ENCODE data around the gene NXT1.
"Not testable (repeated sequence)": the region's sequence is repeated elsewhere in the genome, so short reads cannot be mapped to it uniquely, and the experiment has no call there.

Gene NXT1

GRCh38 chr20:23332467-23332866 lies 18.1 kb upstream of the NXT1 start:
- Histone ChIP-seq H3K27me3 (ENCODE audit: control insufficient read depth, insufficient read depth, low read length) (no peaks in the 10 kb centered on the region), H3K9me3 (ENCODE audit: control insufficient read depth, insufficient read depth, low read length) (no peaks in the 10 kb centered on the region), H3K36me3 (ENCODE audit: control insufficient read depth, insufficient read depth, low read length) (no peaks in the 10 kb centered on the region), H3K4me3 (ENCODE audit: low read depth, low read length) (no peak overlapping the region), H3K9ac (ENCODE audit: low read depth, low read length) (no peak overlapping the region), H3K4me1 (ENCODE audit: control insufficient read depth, insufficient read depth, low read length) (no peaks in the 10 kb centered on the region)

DNA sequence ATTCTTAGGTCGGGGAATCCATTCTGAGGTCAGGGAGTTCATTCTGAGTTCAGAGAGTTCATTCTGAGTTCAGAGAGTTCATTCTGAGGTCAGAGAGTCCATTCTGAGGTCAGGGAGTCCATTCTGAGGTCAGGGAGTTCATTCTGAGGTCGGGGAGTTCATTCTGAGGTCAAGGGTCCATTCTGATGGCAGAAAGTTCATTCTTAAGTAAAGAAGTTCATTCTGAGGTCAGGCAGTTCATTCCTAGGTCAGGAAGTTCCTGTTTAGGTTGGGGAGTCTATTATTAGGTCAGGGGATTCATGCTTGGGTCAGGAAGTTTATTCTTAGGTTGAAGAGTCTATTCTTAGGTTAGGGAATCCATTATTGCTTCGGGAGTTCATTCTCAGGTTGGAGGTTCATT lies 16.5 kb upstream of the NXT1 start:
- Histone ChIP-seq H3K27me3 (ENCODE audit: control insufficient read depth, insufficient read depth, low read length) (no peaks in the 10 kb centered on the region), H3K9me3 (ENCODE audit: control insufficient read depth, insufficient read depth, low read length) (no peaks in the 10 kb centered on the region), H3K4me1 (ENCODE audit: control insufficient read depth, insufficient read depth, low read length) (no peaks in the 10 kb centered on the region), H3K36me3 (ENCODE audit: control insufficient read depth, insufficient read depth, low read length) (no peaks in the 10 kb centered on the region), H3K9ac (ENCODE audit: low read depth, low read length) (no peak overlapping the region), H3K4me3 (ENCODE audit: low read depth, low read length) (no peak overlapping the region)

GRCh38 chr20:23335521-23335920 lies 15.1 kb upstream of the NXT1 start:
- H3K4me3 ChIP-seq (ENCODE audit: low read depth, low read length): no peak overlapping the region
- H3K27me3 ChIP-seq (ENCODE audit: control insufficient read depth, insufficient read depth, low read length): no peaks in the 10 kb centered on the region
- no peak overlapping the region for H3K9ac ChIP-seq (ENCODE audit: low read depth, low read length)
- H3K36me3 ChIP-seq (ENCODE audit: control insufficient read depth, insufficient read depth, low read length): no peaks in the 10 kb centered on the region
- H3K9me3 ChIP-seq (ENCODE audit: control insufficient read depth, insufficient read depth, low read length): no peaks in the 10 kb centered on the region
- no peaks in the 10 kb centered on the region for H3K4me1 ChIP-seq (ENCODE audit: control insufficient read depth, insufficient read depth, low read length)

DNA sequence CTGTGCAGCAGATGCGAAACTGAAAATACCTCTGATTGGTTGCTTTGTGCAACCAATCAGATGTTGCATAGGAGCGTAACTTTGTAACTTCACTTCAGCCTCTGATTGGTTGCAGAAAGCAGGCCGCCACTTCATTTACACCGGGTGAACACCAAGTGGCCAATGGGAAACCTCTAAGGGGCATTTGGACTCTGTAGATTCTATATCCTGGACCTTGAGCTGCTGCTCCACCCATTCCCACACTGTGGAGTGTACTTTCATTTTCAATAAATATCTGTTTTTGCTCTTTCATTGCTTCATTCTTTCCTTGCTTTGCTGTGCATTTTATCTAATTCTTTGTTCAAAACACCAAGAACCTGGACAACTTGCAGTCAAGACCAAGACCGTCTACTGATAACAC lies 14.1 kb upstream of the NXT1 start:
- Histone ChIP-seq H3K36me3 (ENCODE audit: control insufficient read depth, insufficient read depth, low read length) (no peaks in the 10 kb centered on the region), H3K27me3 (ENCODE audit: control insufficient read depth, insufficient read depth, low read length) (no peaks in the 10 kb centered on the region), H3K9ac (ENCODE audit: low read depth, low read length) (no peak overlapping the region)

GRCh38 chr20:23337312-23337711 lies 13.3 kb upstream of the NXT1 start:
- Histone ChIP-seq H3K9me3 (ENCODE audit: control insufficient read depth, insufficient read depth, low read length) (no peaks in the 10 kb centered on the region), H3K36me3 (ENCODE audit: control insufficient read depth, insufficient read depth, low read length) (no peaks in the 10 kb centered on the region), H3K4me3 (ENCODE audit: low read depth, low read length) (no peak overlapping the region), H3K9ac (ENCODE audit: low read depth, low read length) (no peak overlapping the region), H3K4me1 (ENCODE audit: control insufficient read depth, insufficient read depth, low read length) (no peaks in the 10 kb centered on the region), H3K27me3 (ENCODE audit: control insufficient read depth, insufficient read depth, low read length) (no peaks in the 10 kb centered on the region)

More for the DNA sequence above, 14.1 kb upstream of the NXT1 start:
- no peaks in the 10 kb centered on the region for H3K4me1 ChIP-seq (ENCODE audit: control insufficient read depth, insufficient read depth, low read length)
- H3K4me3 ChIP-seq (ENCODE audit: low read depth, low read length): no peak overlapping the region
- H3K9me3 ChIP-seq (ENCODE audit: control insufficient read depth, insufficient read depth, low read length): no peaks in the 10 kb centered on the region

DNA sequence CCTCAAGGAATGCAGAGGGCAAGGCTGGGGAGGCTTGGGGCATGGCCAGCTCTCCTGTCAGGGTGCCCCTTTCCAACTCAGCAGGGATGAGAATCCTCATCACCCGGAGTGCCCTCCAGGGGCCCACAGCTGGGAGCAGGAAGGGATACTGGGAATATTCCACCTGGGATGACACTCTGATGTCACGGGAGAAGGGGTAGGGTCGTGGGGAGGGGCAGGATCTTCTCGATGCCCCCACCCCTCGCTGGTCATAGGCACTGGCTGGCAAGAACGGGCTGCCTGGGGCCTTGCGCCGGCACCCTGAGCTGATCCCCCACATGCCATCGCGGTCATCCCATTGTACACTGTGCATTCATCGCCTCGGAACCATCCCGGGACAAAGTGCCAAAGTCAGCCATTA lies 10.6 kb upstream of the NXT1 start:
- H3K9me3 ChIP-seq (ENCODE audit: control insufficient read depth, insufficient read depth, low read length): no peaks in the 10 kb centered on the region
- H3K36me3 ChIP-seq (ENCODE audit: control insufficient read depth, insufficient read depth, low read length): no peaks in the 10 kb centered on the region
- H3K4me3 ChIP-seq (ENCODE audit: low read depth, low read length): no peak overlapping the region
- no peaks in the 10 kb centered on the region for H3K4me1 ChIP-seq (ENCODE audit: control insufficient read depth, insufficient read depth, low read length)
- no peak overlapping the region for H3K9ac ChIP-seq (ENCODE audit: low read depth, low read length)
- H3K27me3 ChIP-seq (ENCODE audit: control insufficient read depth, insufficient read depth, low read length): no peaks in the 10 kb centered on the region

- Histone ChIP-seq H3K9ac (ENCODE audit: low read depth, low read length) (no peak overlapping the region), H3K4me1 (ENCODE audit: control insufficient read depth, insufficient read depth, low read length) (no peaks in the 10 kb centered on the region), H3K36me3 (ENCODE audit: control insufficient read depth, insufficient read depth, low read length) (no peaks in the 10 kb centered on the region), H3K4me3 (ENCODE audit: low read depth, low read length) (no peak overlapping the region), H3K9me3 (ENCODE audit: control insufficient read depth, insufficient read depth, low read length) (no peaks in the 10 kb centered on the region), H3K27me3 (ENCODE audit: control insufficient read depth, insufficient read depth, low read length) (no peaks in the 10 kb centered on the region)
Measured at GRCh38 chr20:23340524-23340923, 10.1 kb upstream of the NXT1 start.

- Histone ChIP-seq H3K9ac (ENCODE audit: low read depth, low read length) (no peak overlapping the region), H3K9me3 (ENCODE audit: control insufficient read depth, insufficient read depth, low read length) (no peaks in the 10 kb centered on the region), H3K4me3 (ENCODE audit: low read depth, low read length) (no peak overlapping the region), H3K27me3 (ENCODE audit: control insufficient read depth, insufficient read depth, low read length) (no peaks in the 10 kb centered on the region), H3K36me3 (ENCODE audit: control insufficient read depth, insufficient read depth, low read length) (no peaks in the 10 kb centered on the region), H3K4me1 (ENCODE audit: control insufficient read depth, insufficient read depth, low read length) (no peaks in the 10 kb centered on the region)
Measured at GRCh38 chr20:23341073-23341472, 9.5 kb upstream of the NXT1 start.

DNA sequence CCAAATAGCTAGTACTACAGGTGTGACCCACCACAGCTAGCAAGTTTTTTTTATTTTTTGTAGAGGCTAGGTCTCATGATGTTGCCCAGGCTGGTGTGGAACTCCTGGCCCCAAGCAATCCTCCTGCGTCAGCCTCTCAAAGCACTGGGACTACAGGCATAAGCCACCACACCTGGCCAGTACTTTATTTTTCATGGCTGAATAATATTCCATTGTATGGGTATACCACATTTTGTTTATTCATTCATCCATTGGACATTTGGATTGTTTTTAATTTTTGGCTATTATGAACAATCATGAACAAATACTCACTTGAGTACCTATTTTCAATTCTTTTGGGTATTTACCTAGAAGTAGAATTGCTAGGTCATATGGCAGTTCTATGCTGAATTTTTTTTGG lies 7.0 kb upstream of the NXT1 start:
- no peaks in the 10 kb centered on the region for H3K36me3 ChIP-seq (ENCODE audit: control insufficient read depth, insufficient read depth, low read length)

DNA sequence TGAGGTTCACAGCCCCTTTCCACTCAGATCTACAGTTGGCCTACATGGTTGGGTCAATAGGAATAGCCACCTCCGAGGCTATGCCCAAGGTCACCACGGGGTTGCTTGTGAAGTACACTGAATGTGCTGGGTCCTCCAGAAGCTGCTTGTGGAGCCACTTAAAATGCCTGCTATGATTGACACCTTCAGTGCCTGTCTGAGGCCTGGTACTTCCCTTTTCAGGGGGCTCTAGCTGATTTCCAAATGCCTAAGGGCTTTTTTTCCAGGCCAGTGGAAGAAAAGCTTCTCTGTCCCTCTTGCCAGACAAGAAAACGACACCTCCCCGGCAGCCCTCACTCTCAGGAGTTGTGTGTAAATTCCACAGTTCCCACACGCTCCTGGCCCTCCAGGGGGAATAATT lies 6.3 kb upstream of the NXT1 start:
- peaks cover 8% of the 10 kb centered on the region for H3K4me1 ChIP-seq (ENCODE audit: control insufficient read depth, insufficient read depth, low read length)
- H3K9me3 ChIP-seq (ENCODE audit: control insufficient read depth, insufficient read depth, low read length): no peaks in the 10 kb centered on the region
- no peaks in the 10 kb centered on the region for H3K27me3 ChIP-seq (ENCODE audit: control insufficient read depth, insufficient read depth, low read length)
- H3K4me3 ChIP-seq (ENCODE audit: low read depth, low read length): no peak overlapping the region
- no peak overlapping the region for H3K9ac ChIP-seq (ENCODE audit: low read depth, low read length)
- no peaks in the 10 kb centered on the region for H3K36me3 ChIP-seq (ENCODE audit: control insufficient read depth, insufficient read depth, low read length)

More for the DNA sequence above, 7.0 kb upstream of the NXT1 start:
- Histone ChIP-seq H3K4me1 (ENCODE audit: control insufficient read depth, insufficient read depth, low read length) (peaks cover under 1% of the 10 kb centered on the region), H3K9ac (ENCODE audit: low read depth, low read length) (no peak overlapping the region), H3K9me3 (ENCODE audit: control insufficient read depth, insufficient read depth, low read length) (no peaks in the 10 kb centered on the region), H3K27me3 (ENCODE audit: control insufficient read depth, insufficient read depth, low read length) (no peaks in the 10 kb centered on the region), H3K4me3 (ENCODE audit: low read depth, low read length) (no peak overlapping the region)

DNA sequence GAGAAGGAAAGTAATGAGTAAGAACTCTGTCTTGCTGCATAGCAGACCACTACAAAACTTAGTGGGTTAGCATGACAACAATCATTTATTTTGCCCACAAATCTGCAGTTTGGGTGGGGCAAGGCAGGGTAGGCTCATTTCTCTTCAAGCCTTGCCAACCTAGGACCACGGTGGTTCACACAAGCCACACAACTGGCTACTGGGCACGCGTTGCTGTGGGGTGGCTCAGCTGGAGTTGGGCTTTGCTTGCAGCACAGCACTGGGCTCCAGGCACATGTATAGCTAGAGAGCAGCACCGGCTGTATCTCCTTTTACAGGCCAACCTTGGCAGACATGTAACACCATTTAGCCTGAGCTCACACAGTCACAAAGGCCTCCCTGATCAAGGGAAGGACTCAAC lies 4.6 kb upstream of the NXT1 start:
- Histone ChIP-seq H3K27me3 (ENCODE audit: control insufficient read depth, insufficient read depth, low read length) (no peaks in the 10 kb centered on the region), H3K4me1 (ENCODE audit: control insufficient read depth, insufficient read depth, low read length) (peaks cover 12% of the 10 kb centered on the region), H3K9ac (ENCODE audit: low read depth, low read length) (no peak overlapping the region), H3K36me3 (ENCODE audit: control insufficient read depth, insufficient read depth, low read length) (no peaks in the 10 kb centered on the region), H3K4me3 (ENCODE audit: low read depth, low read length) (no peak overlapping the region), H3K9me3 (ENCODE audit: control insufficient read depth, insufficient read depth, low read length) (no peaks in the 10 kb centered on the region)

DNA sequence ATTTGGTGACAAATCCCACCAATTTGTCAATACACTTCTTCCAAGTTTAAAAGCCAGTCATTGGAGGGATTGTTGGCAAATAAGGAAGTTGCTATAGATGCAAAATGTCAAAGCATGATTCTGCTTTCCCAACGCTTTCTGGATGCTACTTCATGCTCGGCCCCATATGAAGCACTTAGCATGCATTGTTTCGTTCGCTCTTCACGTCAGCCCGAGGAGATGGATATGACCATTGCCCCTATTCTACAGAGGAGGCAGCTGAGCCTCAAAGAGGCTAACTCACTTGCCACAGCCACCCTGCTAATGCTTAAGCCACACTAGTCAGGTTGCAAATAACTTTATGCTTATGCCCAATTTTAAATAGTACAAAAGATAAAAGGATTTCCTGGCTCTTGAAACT lies 2.8 kb upstream of the NXT1 start:
- no peaks in the 10 kb centered on the region for H3K27me3 ChIP-seq (ENCODE audit: control insufficient read depth, insufficient read depth, low read length)
- no peak overlapping the region for H3K4me3 ChIP-seq (ENCODE audit: low read depth, low read length)

GRCh38 chr20:23348510-23348909 lies 2.1 kb upstream of the NXT1 start:
- H3K36me3 ChIP-seq (ENCODE audit: control insufficient read depth, insufficient read depth, low read length); H3K27me3 ChIP-seq (ENCODE audit: control insufficient read depth, insufficient read depth, low read length); H3K4me3 ChIP-seq (ENCODE audit: low read depth, low read length); H3K9me3 ChIP-seq (ENCODE audit: control insufficient read depth, insufficient read depth, low read length); H3K9ac ChIP-seq (ENCODE audit: low read depth, low read length): not testable (repeated sequence)
- H3K4me1 ChIP-seq (ENCODE audit: control insufficient read depth, insufficient read depth, low read length): peaks cover 12% of the 10 kb centered on the region

More for the DNA sequence above, 2.8 kb upstream of the NXT1 start:
- no peaks in the 10 kb centered on the region for H3K9me3 ChIP-seq (ENCODE audit: control insufficient read depth, insufficient read depth, low read length)
- H3K4me1 ChIP-seq (ENCODE audit: control insufficient read depth, insufficient read depth, low read length): peaks cover 12% of the 10 kb centered on the region
- no peaks in the 10 kb centered on the region for H3K36me3 ChIP-seq (ENCODE audit: control insufficient read depth, insufficient read depth, low read length)
- no peak overlapping the region for H3K9ac ChIP-seq (ENCODE audit: low read depth, low read length)

Data from iPS-15b (cell line).